ENCODE results near the gene MAP2K7.
"Not testable (repeated sequence)": the region's sequence is repeated elsewhere in the genome, so short reads cannot be mapped to it uniquely, and the experiment has no call there.

MAP2K7 gene

GRCh38 chr19:7903244-7904073 is at the start of gene MAP2K7:
MAP2K7 (plus strand) TSS chr19:7903877; CDS start chr19:7903945, 68 bp downstream.
- DNase-seq = peak; percentile 100

DNA sequence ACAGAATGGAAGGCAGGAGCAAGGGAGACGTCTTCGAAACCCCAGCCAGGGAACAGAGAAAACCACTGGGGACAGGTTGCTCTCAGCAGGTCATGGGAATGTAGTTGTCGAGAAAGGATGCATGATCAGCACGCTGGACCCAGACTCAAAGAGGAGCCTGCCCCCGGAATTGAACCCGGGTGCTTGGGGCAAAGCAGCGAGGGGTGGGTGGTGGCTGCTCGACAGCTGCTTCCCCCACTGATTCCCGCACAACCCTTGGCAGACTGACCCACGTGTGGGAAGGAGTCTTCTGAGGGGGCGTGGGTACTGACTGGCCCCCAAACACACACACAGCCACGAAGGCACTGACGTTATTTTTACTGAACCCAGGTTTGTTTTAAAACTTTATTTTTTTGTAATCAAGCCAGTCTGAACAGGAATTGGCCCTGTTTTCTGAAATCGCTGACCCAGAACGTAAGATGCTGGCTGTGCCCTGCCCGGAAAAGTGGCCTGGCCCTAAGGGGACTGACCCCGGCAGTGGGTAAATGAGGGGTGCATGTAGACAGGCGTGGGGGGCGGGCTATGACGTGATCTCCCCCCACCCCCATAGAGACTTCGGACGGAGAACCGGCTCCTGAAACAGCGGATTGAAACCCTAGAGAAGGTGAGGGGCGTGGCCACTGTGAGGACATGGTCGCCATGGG is 48.1 kb upstream of the MAP2K7 start:
- no peak for DNase-seq

- DNase-seq = no peak
These were observed 47.5 kb upstream of the MAP2K7 start for GRCh38 chr19:7856109-7856591.

DNA sequence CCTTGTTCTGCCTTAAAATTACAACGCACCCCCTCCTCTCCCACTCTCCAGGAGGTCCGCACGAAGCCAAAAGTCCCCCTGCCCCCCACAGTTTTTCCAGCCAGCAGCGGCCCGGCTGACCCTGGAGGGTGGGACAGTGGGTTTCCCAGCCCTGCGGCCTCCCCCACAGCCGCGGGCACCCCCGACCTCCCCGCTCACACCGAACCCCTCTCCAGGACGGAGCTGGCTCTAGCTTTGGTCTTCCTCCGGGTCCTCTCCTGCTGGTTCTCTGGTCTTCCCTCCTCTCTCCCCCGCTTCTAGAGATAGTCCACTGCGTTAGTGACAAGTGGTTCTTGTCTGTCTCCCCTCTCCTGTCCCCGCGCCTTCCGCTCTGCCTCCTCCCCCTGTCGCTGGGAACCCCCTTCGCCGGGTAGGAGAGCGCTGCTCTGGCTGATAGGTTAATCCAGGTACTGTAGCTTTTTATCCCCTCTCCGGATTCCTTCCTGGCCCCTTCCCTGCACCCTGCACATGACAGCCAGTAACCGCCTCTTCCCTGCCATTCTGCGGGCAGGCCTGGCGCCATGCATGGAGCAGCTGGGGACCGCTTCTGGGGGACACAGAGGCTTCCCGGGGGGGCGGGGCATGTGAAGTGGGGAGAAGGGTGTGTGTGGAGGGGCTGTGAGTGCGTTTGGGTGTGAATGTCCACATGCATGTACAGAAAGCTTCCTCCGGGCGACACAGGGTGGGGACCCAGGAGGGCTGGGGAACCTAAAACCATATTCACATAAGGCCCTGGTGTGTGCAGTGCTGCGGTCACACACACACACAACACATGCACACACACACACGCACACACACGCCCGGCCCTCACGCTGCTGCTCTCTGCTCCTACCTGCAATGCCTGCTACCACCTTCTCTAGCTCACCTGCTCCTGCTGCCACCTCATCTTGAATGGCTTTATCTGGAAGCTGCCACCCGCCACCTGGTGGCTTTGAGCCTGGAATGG is 46.7 kb upstream of the MAP2K7 start:
- DNase-seq = no peak

GRCh38 chr19:7857727-7858108 is 46.0 kb upstream of the MAP2K7 start:
- DNase-seq = no peak

GRCh38 chr19:7858109-7858770 is 45.4 kb upstream of the MAP2K7 start:
- DNase-seq = no peak

- DNase-seq = not testable (repeated sequence)
These were observed 44.6 kb upstream of the MAP2K7 start for GRCh38 chr19:7859087-7859486.

DNA sequence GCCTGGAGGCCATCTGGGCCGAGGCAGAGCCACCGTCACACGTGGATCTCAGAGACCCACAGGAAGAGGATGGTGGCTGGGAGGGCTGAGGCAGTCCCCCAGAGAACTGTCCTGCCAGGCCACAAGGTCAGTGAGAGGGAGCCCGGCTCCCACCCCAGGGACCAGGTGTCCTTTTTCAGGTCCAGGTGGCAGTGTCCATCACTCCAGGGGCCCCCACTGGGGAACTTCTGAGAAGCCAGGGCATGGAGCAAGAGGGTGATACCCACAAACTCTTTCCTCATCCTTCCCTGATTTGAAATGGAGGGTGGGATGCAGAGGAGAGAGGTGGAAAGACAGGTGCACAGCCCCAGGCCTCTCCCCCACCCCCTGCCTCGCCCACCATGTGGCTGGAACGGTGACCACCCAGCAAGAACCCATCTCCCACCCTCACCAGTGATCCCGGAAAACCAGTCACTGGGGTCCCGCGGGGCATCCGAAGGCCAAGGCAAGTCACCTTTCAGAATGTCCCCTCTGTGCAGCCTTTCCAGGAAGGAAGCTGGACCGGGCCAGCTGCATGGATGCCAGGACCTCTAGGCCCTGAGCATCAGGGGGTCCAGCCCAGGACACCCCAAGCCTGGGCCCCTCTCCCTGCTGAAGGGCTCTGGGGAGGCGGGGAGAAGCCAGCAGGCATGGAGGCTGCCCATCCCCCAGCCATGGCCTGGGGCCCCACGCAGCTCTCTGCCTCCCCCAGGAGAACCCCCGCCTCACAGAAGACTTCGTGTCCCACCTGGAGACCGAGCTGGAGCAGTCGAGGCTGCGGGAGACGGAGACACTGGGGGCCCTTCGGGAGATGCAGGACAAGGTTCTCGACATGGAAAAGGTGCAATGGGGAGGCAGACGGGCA is 43.6 kb upstream of the MAP2K7 start:
- no peak for DNase-seq

- DNase-seq = no peak
These were observed 42.7 kb upstream of the MAP2K7 start for GRCh38 chr19:7860714-7861618.

- no peak for DNase-seq
These were observed 41.9 kb upstream of the MAP2K7 start for GRCh38 chr19:7861619-7862412.

DNA sequence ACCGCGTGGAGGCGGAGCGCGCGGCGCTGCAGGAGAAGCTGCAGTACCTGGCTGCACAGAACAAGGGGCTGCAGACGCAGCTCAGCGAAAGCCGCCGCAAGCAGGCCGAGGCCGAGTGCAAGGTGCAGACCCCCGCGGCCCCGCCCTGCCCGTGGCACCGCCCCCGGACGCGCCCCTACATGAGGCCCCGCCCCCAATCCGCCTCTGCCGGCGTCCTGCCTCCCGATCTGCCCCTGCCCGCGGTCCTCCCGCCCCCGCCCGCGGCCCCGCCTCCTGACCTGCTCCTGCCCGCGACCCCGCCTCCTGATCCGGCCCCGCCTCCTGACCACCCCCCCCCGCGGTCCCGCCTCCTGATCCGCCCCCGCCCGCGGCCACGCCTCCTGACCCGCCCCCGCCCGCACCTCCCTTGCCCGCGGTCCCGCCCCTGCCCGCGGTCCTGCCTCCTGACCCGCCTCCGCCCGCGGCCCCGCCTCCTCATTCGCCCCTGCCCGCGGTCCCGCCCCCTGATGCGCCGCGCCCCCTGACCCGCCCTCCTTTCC is 41.2 kb upstream of the MAP2K7 start:
- no peak for DNase-seq

GRCh38 chr19:7863157-7863970 is 40.3 kb upstream of the MAP2K7 start:
- DNase-seq = no peak

DNA sequence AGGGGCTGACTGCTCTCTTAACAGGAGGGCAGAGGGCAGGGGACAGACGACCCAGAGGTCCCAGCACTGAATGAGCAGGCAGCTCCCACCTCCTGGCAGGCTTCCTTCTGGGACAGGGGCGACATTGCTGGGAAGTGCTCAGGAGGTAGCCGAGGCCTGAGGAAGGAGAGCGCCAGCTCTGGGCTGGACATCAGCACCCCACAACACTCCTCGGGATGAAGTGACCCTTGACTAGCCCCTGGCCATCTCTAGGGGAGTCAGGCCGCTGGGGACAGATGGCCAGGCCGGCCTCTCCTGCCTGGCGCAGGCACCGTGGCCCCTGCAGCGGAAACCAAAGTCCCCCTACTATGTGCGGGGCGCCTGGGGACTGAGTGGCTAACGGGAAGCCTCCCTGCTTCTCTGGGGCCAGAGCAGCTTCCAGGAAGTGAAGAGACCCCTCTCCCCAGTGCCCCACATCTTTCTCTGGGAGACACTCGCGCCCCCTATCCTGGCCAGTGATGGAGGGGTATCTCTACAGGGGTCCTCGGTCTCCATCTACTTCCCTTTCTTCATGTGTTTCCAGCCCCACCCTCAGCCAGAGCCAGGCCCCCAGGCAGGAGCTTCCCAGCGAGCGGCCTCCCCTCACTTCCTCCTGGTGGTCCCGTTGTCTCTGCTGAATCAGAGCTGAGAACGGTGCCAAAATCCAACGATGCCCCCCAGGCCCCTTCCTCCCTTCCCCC is 39.5 kb upstream of the MAP2K7 start:
- DNase-seq = no peak

- no peak for DNase-seq
These were observed 39.0 kb upstream of the MAP2K7 start for GRCh38 chr19:7864690-7865074.

GRCh38 chr19:7865262-7865911 is 38.3 kb upstream of the MAP2K7 start:
- DNase-seq = no peak

- no peak for DNase-seq
These were observed 37.1 kb upstream of the MAP2K7 start for GRCh38 chr19:7866399-7867091.
